K562 (cell line): Measurements from ENCODE around the gene KCTD15. TPM values are rescaled to one million over a fixed set of nuclear protein-coding genes. Genes with fewer than 3 reads are reported as not detected.

Experiments
- DACH1 ChIP-seq: fragments of 450-650 bp; IDR thresholded peaks from 2 replicates; pipeline ENCODE4 v1.6.1; 2018; ENCODE audit not compliant: partially characterized antibody
- PHB2 ChIP-seq: fragments of 450-650 bp; IDR thresholded peaks from 2 replicates; pipeline ENCODE4 v1.6.1; 2017; ENCODE audit warnings: low read depth
- TEAD4 ChIP-seq, 2 experiments: sonication (generic) in 1 of 2; formaldehyde crosslinking in 1 of 2; IDR thresholded peaks; 2 replicates each; pipeline versions ENCODE4 v1.6.1 to v1.8.0; 2012 to 2022; ENCODE audit warnings: borderline replicate concordance in 1 of 2, inconsistent platforms in 1 of 2, low read length in 1 of 2, mild to moderate bottlenecking in 1 of 2, missing genetic modification reagents in 1 of 2
- ZNF77 ChIP-seq: fragments of 250-450 bp; sonication (Bioruptor Pico); IDR thresholded peaks from 2 replicates; pipeline ENCODE4 v1.5.0; 2020
- polyA plus RNA-seq, 8 experiments: library from polyadenylated mRNA; depleted of rRNA in 4 of 8; stranded (reverse) in 5 of 8; unstranded in 3 of 8; fragments of >200 nt; fragmentation: Nextera tagmentation in 2 of 8; fragmentation: Illumina TruSeq in 1 of 8; extraction: Ambion mirVana in 2 of 8; extraction: Trizol in 1 of 8; gene quantifications; 2 replicates each; pipeline versions ENCODE4 v1.2.1 to v1.2.3, GENCODE V29; 2011 to 2014; ENCODE audit warnings: inconsistent platforms in 1 of 8, missing spikeins in 1 of 8
- total RNA-seq, 7 experiments: library from RNA; depleted of rRNA in 6 of 7; stranded (reverse); fragments of >200 nt in 6 of 7; fragmentation: Illumina TruSeq in 2 of 7; extraction: Trizol in 2 of 7; gene quantifications; 2 replicates each; pipeline versions ENCODE4 v1.2.1 to v1.2.3, GENCODE V29; 2011 to 2021; ENCODE audit warnings: low replicate concordance in 1 of 7
- TF ChIP-seq, protein P1 (sequence below), 2 experiments: fragments of 450-650 bp; formaldehyde crosslinking in 1 of 2; IDR thresholded peaks; 2 replicates each; pipeline versions ENCODE4 v1.4.0 to v1.6.1; 2014 to 2020; ENCODE audit warnings: mild to moderate bottlenecking in 2 of 2, borderline replicate concordance in 1 of 2, low read depth in 1 of 2
- TF ChIP-seq, protein P2 (sequence below): fragments of 450-650 bp; IDR thresholded peaks from 2 replicates; pipeline ENCODE4 v1.6.1; 2016; ENCODE audit warnings: low read depth

The KCTD15 gene
- total and polyA plus RNA-seq, 9 of the 15 experiments (the other 6 are each of a cell fraction or from before 2014, with no cell fraction given), result 1.7 to 49.0 (median 11.8) TPM

DNA sequence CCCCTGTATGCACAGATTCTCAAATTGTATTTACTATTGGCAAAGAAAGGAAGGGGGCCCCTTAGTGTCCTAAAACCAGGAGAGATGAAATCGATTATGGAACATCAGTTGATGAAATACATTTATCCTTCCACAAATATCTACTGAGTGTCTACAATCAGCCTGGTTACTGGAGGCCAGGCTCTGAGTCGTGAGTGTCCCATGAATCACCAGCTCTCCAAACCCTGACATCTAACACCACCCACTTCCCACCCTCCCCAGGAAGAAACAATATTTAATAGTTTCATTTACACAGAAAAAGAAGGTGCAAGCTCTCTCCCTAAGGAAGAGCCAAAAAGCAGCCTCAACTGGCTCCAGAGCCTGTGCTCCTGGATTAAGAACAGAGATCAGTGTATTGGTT is 25.2 kb downstream of the KCTD15 start (continued):
- TF ChIP-seq, protein P1, sequence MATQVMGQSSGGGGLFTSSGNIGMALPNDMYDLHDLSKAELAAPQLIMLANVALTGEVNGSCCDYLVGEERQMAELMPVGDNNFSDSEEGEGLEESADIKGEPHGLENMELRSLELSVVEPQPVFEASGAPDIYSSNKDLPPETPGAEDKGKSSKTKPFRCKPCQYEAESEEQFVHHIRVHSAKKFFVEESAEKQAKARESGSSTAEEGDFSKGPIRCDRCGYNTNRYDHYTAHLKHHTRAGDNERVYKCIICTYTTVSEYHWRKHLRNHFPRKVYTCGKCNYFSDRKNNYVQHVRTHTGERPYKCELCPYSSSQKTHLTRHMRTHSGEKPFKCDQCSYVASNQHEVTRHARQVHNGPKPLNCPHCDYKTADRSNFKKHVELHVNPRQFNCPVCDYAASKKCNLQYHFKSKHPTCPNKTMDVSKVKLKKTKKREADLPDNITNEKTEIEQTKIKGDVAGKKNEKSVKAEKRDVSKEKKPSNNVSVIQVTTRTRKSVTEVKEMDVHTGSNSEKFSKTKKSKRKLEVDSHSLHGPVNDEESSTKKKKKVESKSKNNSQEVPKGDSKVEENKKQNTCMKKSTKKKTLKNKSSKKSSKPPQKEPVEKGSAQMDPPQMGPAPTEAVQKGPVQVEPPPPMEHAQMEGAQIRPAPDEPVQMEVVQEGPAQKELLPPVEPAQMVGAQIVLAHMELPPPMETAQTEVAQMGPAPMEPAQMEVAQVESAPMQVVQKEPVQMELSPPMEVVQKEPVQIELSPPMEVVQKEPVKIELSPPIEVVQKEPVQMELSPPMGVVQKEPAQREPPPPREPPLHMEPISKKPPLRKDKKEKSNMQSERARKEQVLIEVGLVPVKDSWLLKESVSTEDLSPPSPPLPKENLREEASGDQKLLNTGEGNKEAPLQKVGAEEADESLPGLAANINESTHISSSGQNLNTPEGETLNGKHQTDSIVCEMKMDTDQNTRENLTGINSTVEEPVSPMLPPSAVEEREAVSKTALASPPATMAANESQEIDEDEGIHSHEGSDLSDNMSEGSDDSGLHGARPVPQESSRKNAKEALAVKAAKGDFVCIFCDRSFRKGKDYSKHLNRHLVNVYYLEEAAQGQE (IDR thresholded peaks at IDR 0.05; ENCODE audit: borderline replicate concordance), result no peak
- TF ChIP-seq, protein P1 (CRISPR knock-in tag; IDR thresholded peaks at IDR 0.05; ENCODE audit: low read depth), result no peak
- TF ChIP-seq, protein P2, sequence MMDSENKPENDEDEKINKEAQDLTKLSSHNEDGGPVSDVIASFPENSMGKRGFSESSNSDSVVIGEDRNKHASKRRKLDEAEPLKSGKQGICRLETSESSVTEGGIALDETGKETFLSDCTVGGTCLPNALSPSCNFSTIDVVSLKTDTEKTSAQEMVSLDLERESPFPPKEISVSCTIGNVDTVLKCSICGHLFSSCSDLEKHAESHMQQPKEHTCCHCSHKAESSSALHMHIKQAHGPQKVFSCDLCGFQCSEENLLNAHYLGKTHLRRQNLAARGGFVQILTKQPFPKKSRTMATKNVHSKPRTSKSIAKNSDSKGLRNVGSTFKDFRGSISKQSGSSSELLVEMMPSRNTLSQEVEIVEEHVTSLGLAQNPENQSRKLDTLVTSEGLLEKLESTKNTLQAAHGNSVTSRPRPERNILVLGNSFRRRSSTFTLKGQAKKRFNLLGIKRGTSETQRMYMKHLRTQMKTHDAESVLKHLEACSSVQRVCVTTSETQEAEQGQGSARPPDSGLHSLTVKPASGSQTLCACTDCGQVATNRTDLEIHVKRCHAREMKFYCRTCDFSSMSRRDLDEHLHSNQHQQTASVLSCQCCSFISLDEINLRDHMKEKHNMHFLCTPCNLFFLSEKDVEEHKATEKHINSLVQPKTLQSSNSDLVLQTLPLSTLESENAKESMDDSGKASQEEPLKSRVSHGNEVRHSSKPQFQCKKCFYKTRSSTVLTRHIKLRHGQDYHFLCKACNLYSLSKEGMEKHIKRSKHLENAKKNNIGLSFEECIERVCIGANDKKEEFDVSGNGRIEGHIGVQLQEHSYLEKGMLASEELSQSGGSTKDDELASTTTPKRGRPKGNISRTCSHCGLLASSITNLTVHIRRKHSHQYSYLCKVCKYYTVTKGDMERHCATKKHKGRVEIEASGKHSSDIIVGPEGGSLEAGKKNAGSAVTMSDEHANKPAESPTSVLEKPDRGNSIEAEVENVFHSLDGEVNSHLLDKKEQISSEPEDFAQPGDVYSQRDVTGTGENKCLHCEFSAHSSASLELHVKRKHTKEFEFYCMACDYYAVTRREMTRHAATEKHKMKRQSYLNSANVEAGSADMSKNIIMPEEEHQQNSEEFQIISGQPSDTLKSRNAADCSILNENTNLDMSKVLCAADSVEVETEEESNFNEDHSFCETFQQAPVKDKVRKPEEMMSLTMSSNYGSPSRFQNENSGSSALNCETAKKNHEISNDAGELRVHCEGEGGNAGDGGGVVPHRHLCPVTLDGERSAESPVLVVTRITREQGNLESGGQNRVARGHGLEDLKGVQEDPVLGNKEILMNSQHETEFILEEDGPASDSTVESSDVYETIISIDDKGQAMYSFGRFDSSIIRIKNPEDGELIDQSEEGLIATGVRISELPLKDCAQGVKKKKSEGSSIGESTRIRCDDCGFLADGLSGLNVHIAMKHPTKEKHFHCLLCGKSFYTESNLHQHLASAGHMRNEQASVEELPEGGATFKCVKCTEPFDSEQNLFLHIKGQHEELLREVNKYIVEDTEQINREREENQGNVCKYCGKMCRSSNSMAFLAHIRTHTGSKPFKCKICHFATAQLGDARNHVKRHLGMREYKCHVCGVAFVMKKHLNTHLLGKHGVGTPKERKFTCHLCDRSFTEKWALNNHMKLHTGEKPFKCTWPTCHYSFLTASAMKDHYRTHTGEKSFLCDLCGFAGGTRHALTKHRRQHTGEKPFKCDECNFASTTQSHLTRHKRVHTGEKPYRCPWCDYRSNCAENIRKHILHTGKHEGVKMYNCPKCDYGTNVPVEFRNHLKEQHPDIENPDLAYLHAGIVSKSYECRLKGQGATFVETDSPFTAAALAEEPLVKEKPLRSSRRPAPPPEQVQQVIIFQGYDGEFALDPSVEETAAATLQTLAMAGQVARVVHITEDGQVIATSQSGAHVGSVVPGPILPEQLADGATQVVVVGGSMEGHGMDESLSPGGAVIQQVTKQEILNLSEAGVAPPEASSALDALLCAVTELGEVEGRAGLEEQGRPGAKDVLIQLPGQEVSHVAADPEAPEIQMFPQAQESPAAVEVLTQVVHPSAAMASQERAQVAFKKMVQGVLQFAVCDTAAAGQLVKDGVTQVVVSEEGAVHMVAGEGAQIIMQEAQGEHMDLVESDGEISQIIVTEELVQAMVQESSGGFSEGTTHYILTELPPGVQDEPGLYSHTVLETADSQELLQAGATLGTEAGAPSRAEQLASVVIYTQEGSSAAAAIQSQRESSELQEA, result no peak
- TF ChIP-seq ZNF77 (CRISPR knock-in tag) (no peak), TEAD4 (IDR thresholded peaks at IDR 0.05; ENCODE audit: low read length) (no peak), TEAD4 (CRISPR knock-in tag; IDR thresholded peaks at IDR 0.05; ENCODE audit: borderline replicate concordance) (no peak), PHB2 (no peak), DACH1 (no peak)
- TF ChIP-seq, all 486 proteins: peak for 0
